GM19397 (cell line): ENCODE measurements around the gene SMCP.

Experiments
- ATAC-seq: cut with Tn5 transposase; IDR thresholded peaks from one replicate; pipeline ENCODE4 v1.9.1; 2021; ENCODE audit warnings: mild to moderate bottlenecking, moderate library complexity; ENCODE audit not compliant: unreplicated experiment

SMCP gene

GRCh38 chr1:152886085-152886484 lies 8.0 kb downstream of the SMCP start:
- ATAC-seq, result no peak

GRCh38 chr1:152886758-152887409 lies 8.8 kb downstream of the SMCP start:
- no peak for ATAC-seq

- no peak for ATAC-seq
Measured at GRCh38 chr1:152888126-152888525, 10.0 kb downstream of the SMCP start.

GRCh38 chr1:152899027-152899426 lies 20.9 kb downstream of the SMCP start:
- no peak for ATAC-seq

- ATAC-seq, result no peak
Measured at GRCh38 chr1:152899883-152900282, 21.8 kb downstream of the SMCP start.

GRCh38 chr1:152901631-152902030 lies 23.5 kb downstream of the SMCP start:
- ATAC-seq, result no peak

- no peak for ATAC-seq
Measured at GRCh38 chr1:152902636-152903035, 24.5 kb downstream of the SMCP start.

GRCh38 chr1:152904688-152905440 lies 26.7 kb downstream of the SMCP start:
- ATAC-seq, result no peak

GRCh38 chr1:152906023-152906565 lies 28.0 kb downstream of the SMCP start:
- no peak for ATAC-seq

GRCh38 chr1:152907686-152908601 lies 29.8 kb downstream of the SMCP start, which contains the start of gene IVL:
Gene IVL (plus strand): TSS chr1:152908546. CDS start chr1:152909798, 1,252 bp downstream.
- ATAC-seq, result no peak

GRCh38 chr1:152909206-152909605 lies 31.1 kb downstream of the SMCP start:
- ATAC-seq, result no peak

- ATAC-seq, result no peak
Measured at GRCh38 chr1:152912471-152912870, 34.3 kb downstream of the SMCP start.

- no peak for ATAC-seq
Measured at GRCh38 chr1:152912900-152913299, 34.8 kb downstream of the SMCP start.

- no peak for ATAC-seq
Measured at GRCh38 chr1:152917794-152918193, 39.7 kb downstream of the SMCP start.

GRCh38 chr1:152919071-152919470 lies 40.9 kb downstream of the SMCP start:
- ATAC-seq, result no peak

- no peak for ATAC-seq
Measured at GRCh38 chr1:152924191-152924590, 46.1 kb downstream of the SMCP start.

- no peak for ATAC-seq
Measured at GRCh38 chr1:152926091-152926490, 48.0 kb downstream of the SMCP start.

- no peak for ATAC-seq
Measured at GRCh38 chr1:152928671-152929070, 50.5 kb downstream of the SMCP start.

GRCh38 chr1:152932170-152932811 lies 54.2 kb downstream of the SMCP start:
- no peak for ATAC-seq

- ATAC-seq, result no peak
Measured at GRCh38 chr1:152933196-152933595, 55.1 kb downstream of the SMCP start.
